Stimulated activated CD8-positive, alpha-beta memory T cell treated with anti-CD3 and anti-CD28 coated beads, Interleukin-2, amount 100 ng/mL, for 1 hour (primary cell): ENCODE results near the gene DOK6.

ENCODE experiments used
- DNase-seq, 2 donors: peaks; one replicate each; pipeline ENCODE4 v3.0.0-alpha.2; 2020; ENCODE audit warnings: low read depth in 2 of 2

DOK6 gene

GRCh38 chr18:69539404-69539803, 138.7 kb downstream of the DOK6 start:
- DNase-seq, result no peak

- DNase-seq, result no peak
Measured at GRCh38 chr18:69556228-69556627, 155.5 kb downstream of the DOK6 start.

GRCh38 chr18:69557282-69557681, 156.6 kb downstream of the DOK6 start:
- no peak for DNase-seq

DNA sequence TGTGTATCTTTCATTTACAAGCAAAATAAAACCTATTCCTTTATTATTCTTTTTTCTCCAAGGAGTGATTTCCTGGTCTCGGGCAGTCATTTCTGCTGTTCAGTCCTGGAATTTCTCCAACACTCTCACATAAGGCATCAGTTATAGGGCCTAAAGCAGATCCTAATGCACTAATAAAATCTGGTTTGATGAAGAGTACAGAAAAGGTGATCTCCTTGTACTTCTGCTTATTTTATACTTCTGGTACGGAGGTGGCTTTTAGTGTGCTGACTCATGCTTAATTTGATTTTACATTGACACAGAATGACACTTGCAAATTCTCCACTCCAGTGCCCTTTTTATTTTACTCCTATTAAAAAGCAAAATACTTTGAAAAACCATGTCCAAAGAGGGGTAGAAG, 157.4 kb downstream of the DOK6 start:
- no peak for DNase-seq

DNA sequence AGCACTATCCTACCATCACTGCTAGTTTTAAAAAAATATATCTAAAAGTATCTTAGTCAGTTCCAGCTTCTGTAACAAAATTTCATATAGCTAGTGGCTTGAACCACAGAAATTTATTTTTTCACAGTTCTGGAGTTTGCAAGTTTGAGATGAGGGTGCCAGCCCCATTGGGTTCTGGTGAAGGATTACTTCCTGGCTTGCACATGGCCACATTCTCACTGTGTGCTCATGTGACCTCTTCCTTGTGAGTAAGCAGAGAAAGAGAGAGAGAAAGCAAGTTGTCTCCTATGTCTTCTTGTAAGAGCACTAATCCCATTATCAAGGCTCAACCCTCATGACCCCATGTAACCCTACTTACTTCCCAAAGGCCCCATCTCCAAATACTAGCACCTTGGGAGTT, 158.9 kb downstream of the DOK6 start:
- DNase-seq, result no peak

- DNase-seq, result no peak
Measured at GRCh38 chr18:69564602-69565001, 163.9 kb downstream of the DOK6 start.

DNA sequence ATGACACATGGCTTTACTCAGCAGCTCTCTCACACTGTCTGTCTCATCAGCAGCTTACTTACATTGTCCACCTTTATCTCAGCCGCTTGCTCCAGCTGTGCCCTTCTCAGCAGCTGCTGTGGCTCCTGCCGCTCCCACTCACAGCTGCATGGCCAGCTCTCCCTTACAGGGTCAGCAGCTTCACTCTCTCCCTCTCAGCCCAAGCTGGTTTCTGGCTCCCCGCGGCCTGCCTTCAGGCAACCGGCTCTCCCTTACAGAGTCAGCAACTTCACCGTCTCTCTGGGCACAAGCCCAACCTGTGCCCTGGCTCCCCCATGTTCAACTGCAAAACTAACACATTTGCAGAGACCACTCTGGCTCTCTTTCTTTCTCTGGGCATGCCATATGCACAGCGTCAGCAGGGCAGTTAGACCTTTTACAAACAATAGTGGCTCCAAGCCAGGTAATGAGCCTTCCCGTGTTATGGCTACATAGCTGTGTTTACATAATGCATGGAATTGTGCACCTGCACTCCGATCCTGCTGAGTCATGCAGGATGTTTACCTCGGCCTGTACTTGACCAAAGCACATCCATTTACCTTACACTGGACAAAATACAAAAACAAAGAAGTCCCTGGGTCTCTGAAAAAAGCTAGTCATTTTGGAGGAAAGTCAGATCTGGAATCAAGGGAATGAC, 167.3 kb downstream of the DOK6 start:
- DNase-seq, result no peak

DNA sequence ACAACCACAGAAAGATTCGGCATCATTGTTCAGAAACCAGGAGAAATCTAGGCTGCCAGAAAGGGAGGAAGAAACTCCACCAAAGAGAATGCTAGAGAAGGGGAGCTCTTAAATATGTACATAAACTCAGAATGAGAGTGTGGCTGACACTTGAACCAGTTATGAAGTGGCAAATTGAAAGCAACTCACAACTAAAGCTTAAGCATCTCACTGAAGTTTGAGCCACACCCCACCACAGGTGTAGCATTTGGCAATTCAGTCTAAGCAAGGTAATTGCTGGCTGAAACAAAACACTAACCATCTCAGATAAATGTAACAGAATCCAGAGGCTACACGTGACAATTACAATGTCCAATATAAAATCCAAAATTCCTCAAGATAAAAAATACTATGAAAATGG, 168.4 kb downstream of the DOK6 start:
- no peak for DNase-seq

GRCh38 chr18:69574401-69574800, 173.7 kb downstream of the DOK6 start:
- DNase-seq, result no peak

- DNase-seq, result no peak
Measured at GRCh38 chr18:69580107-69580506, 179.4 kb downstream of the DOK6 start.

DNA sequence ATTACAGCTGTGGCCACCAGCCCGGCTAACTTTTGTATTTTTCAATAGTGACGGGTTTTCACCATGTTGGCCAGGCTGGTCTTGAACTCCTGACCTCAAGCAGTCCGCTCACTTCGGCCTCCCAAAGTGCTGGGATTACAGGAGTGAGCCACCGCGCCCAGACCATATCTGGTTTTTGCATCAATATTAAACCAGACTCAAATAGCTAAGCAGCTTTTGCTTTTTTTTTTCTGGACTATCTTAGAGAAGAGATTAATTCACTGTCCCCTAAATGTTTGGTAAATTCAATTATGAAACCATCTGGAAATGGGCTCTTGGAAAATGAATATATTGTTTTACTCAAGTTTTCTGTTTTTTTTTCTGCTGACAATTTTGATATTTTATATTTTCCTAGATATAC, 183.7 kb downstream of the DOK6 start:
- no peak for DNase-seq

GRCh38 chr18:69585696-69586095, 185.0 kb downstream of the DOK6 start:
- DNase-seq, result no peak

GRCh38 chr18:69586537-69586936, 185.8 kb downstream of the DOK6 start:
- DNase-seq, result no peak

DNA sequence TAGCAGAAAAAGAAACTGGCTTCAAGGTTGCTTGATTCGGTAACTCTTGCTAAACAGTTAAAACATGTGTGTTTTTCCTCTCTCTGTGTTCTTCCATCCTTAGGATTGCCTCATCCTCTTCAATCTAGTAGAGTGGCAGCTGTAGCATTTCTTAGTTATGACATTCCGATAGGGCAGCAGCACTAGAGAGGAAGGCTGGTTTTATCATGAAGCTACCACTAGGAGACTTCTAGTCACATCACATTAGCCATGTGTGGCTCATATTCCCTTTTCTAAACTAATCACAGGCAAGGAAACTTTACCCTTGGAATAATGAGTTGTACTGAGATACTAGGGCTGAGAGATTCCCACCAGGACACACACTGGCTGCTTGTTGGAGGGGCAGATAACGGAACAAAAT, 187.6 kb downstream of the DOK6 start:
- DNase-seq, result no peak

- no peak for DNase-seq
Measured at GRCh38 chr18:69590150-69590549, 189.5 kb downstream of the DOK6 start.

GRCh38 chr18:69596345-69596744, 195.7 kb downstream of the DOK6 start:
- no peak for DNase-seq

- no peak for DNase-seq
Measured at GRCh38 chr18:69597561-69597960, 196.9 kb downstream of the DOK6 start.

GRCh38 chr18:69599377-69599776, 198.7 kb downstream of the DOK6 start:
- no peak for DNase-seq

DNA sequence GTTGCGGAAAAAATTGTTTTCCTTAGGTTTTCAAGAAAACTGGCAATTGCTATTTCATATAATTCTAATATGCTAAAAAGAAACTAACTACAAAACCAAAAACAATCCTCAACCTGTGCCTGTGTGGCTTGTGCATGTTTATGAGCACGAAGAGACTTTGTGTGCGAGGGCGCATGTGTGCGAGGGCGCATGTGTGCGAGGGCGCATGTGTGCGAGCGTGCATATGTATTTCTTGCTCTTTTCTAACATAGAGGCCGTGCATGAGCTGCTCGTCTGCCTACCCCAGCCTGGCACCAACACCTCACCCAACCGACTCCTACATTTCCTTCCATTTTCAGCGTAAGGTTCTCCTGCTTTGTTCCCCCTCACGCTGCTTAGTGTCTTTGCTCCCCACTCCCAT, 211.6 kb downstream of the DOK6 start:
- DNase-seq, result no peak

- no peak for DNase-seq
Measured at GRCh38 chr18:69616114-69616513, 215.4 kb downstream of the DOK6 start.

- no peak for DNase-seq
Measured at GRCh38 chr18:69617408-69617807, 216.7 kb downstream of the DOK6 start.

DNA sequence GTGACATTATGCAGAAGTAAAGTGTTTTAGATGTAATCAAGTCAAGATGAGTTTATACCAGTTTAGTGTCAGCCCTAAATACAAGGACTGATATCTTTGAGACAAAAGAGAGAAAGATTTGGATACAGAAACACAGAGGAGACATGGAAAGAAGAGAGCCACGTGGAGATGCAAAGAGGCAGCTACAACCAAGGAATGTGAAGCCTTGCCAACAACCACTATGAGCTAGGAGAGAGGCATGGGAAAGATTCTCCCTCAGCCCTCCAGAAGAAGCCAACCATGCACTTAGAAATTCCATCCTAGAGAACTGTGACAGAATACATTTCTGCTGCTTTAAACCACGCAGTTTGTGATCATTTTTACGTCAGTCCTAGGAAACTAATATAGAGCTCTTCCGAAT, 217.2 kb downstream of the DOK6 start:
- no peak for DNase-seq

DNA sequence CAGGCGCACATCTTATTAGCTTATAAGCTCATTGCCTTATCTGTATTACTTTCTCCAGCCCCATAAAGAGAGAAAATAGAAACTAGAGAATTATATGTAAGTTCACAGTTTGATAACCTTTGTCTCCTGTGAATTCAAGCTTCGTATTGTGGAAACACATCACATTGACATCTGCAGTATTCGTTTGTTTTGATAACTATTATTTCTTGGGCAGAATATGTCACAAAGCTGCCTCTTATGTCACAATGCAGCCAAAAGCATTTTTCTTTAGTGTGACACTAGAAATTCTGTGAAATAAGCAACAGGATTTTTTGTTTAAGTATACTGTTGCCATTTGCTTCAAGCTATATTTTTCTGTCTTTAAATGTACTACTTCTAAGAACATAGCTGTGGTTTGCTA, 221.5 kb downstream of the DOK6 start:
- DNase-seq, result no peak

- no peak for DNase-seq
Measured at GRCh38 chr18:69622961-69623360, 222.3 kb downstream of the DOK6 start.
